ENCODE results near the gene RPS19.

Gene RPS19

DNA sequence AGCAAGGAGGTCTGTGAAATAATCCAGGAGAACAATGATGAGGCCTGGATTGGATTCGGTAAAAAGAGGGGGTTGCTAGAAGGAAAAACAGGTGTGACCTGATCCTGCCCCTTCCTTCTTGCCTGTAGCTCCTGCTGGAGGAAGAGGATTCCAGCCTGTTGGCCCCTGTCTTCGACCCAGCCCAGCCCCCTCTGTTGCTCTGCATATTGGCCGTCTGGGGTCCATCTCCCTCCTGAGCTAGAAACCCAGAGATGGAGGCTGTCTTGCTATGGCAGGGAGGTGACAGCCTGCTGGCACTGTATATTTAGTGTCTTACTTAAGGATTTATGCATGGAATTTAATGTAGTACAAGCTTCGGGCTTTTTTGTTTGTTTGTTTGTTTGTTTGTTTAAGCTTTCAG lies 8.6 kb upstream of the RPS19 start:
- no peak overlapping the region for H3K27ac ChIP-seq (ENCODE audit: low read depth, low read length, poor library complexity, severe bottlenecking)
- no peaks in the 10 kb centered on the region for H3K9me2 ChIP-seq (ENCODE audit: low read depth, low read length)
- no peak overlapping the region for H3K9ac ChIP-seq (ENCODE audit: low read length)
- H3K36me3 ChIP-seq (ENCODE audit: insufficient read depth, low read length): no peaks in the 10 kb centered on the region
- H4K20me1 ChIP-seq (ENCODE audit: insufficient read depth, low read length): no peaks in the 10 kb centered on the region
- no peaks in the 10 kb centered on the region; the same call in 1 of the 2 replicates for H3K27me3 ChIP-seq (ENCODE audit: insufficient read depth, low read length)
- no peak overlapping the region for H3K4me2 ChIP-seq (ENCODE audit: low read length)
- H3K4me3 ChIP-seq (ENCODE audit: low read depth, low read length, poor library complexity, severe bottlenecking): no peak overlapping the region
- H3F3A ChIP-seq (ENCODE audit: insufficient read depth, low read length): no peaks in the 10 kb centered on the region
- no peaks in the 10 kb centered on the region for H3K4me1 ChIP-seq (ENCODE audit: insufficient read depth, low read length, severe bottlenecking)
- no peaks in the 10 kb centered on the region for H3K79me2 ChIP-seq (ENCODE audit: insufficient read depth, low read length)
- TF ChIP-seq, protein P1, sequence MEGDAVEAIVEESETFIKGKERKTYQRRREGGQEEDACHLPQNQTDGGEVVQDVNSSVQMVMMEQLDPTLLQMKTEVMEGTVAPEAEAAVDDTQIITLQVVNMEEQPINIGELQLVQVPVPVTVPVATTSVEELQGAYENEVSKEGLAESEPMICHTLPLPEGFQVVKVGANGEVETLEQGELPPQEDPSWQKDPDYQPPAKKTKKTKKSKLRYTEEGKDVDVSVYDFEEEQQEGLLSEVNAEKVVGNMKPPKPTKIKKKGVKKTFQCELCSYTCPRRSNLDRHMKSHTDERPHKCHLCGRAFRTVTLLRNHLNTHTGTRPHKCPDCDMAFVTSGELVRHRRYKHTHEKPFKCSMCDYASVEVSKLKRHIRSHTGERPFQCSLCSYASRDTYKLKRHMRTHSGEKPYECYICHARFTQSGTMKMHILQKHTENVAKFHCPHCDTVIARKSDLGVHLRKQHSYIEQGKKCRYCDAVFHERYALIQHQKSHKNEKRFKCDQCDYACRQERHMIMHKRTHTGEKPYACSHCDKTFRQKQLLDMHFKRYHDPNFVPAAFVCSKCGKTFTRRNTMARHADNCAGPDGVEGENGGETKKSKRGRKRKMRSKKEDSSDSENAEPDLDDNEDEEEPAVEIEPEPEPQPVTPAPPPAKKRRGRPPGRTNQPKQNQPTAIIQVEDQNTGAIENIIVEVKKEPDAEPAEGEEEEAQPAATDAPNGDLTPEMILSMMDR (IDR thresholded peaks at IDR 0.05; ENCODE audit: low read length): no peak
- H2AFZ ChIP-seq (ENCODE audit: low read length): no peak overlapping the region
- no peaks in the 10 kb centered on the region for H3K9me3 ChIP-seq (ENCODE audit: low read length)

DNA sequence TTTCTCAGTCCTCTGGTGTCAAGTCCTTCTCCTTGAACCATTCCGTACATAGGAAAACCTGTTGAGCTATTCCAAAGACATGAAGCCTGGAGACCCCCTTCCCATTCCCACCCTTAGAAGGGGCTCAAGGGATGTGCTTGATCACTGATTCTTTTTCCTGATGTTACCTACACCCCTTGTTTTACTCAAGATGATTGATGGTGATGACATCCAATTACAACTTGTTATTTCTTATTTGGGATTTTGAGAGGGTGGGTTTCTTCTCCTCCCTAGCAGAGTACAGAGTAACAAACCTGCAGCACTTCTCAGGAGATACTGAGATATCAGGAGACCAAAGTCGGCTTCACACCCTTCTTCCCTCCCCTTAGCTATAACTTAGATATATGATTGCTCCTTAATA lies 6.7 kb upstream of the RPS19 start:
- Histone ChIP-seq H3K9me3 (ENCODE audit: low read length) (no peaks in the 10 kb centered on the region), H3K4me2 (ENCODE audit: low read length) (no peak overlapping the region), H3K27ac (ENCODE audit: low read depth, low read length, poor library complexity, severe bottlenecking) (no peak overlapping the region), H3K9me2 (ENCODE audit: low read depth, low read length) (no peaks in the 10 kb centered on the region), H3K4me1 (ENCODE audit: insufficient read depth, low read length, severe bottlenecking) (no peaks in the 10 kb centered on the region), H3K79me2 (ENCODE audit: insufficient read depth, low read length) (no peaks in the 10 kb centered on the region), H3K36me3 (ENCODE audit: insufficient read depth, low read length) (no peaks in the 10 kb centered on the region), H3K9ac (ENCODE audit: low read length) (no peak overlapping the region), H3K4me3 (ENCODE audit: low read depth, low read length, poor library complexity, severe bottlenecking) (no peak overlapping the region), H4K20me1 (ENCODE audit: insufficient read depth, low read length) (no peaks in the 10 kb centered on the region), H3K27me3 (ENCODE audit: insufficient read depth, low read length) (no peaks in the 10 kb centered on the region; the same call in 1 of the 2 replicates), H2AFZ (ENCODE audit: low read length) (no peak overlapping the region), H3F3A (ENCODE audit: insufficient read depth, low read length) (no peaks in the 10 kb centered on the region)
- TF ChIP-seq, protein P1 (IDR thresholded peaks at IDR 0.05; ENCODE audit: low read length): no peak
- no peak for TF ChIP-seq EZH2 (IDR thresholded peaks at IDR 0.05; ENCODE audit: borderline replicate concordance, low read length)

DNA sequence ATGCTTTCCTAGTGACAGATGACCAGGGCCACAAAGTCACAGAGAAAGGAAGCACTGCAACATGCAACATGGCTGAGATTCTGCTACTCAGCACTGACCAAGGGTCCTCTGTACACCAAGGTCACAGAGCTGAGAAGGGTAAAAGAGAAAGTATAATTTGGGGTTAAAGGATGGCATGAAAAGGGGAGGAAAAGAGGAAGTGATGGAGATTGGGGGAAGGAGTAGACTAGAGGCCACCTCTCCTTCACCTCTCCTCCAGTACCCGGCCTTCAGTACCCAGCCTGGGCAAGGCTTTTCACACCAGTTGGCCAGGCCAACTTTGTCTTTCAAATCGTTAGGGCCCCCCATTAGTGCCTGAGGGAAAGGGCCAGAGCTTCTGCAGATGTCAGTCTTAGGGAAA lies 6.3 kb upstream of the RPS19 start:
- H3K36me3 ChIP-seq (ENCODE audit: insufficient read depth, low read length): no peaks in the 10 kb centered on the region
- H3K9me2 ChIP-seq (ENCODE audit: low read depth, low read length): no peaks in the 10 kb centered on the region
- TF ChIP-seq, protein P1 (IDR thresholded peaks at IDR 0.05; ENCODE audit: low read length): no peak
- TF ChIP-seq EZH2 (IDR thresholded peaks at IDR 0.05; ENCODE audit: borderline replicate concordance, low read length): no peak
- peaks cover under 1% of the 10 kb centered on the region for H3K4me1 ChIP-seq (ENCODE audit: insufficient read depth, low read length, severe bottlenecking)
- H3K4me3 ChIP-seq (ENCODE audit: low read depth, low read length, poor library complexity, severe bottlenecking): no peak overlapping the region
- H3K9me3 ChIP-seq (ENCODE audit: low read length): no peaks in the 10 kb centered on the region
- no peak overlapping the region for H3K27ac ChIP-seq (ENCODE audit: low read depth, low read length, poor library complexity, severe bottlenecking)
- no peaks in the 10 kb centered on the region for H3K79me2 ChIP-seq (ENCODE audit: insufficient read depth, low read length)
- H2AFZ ChIP-seq (ENCODE audit: low read length): no peak overlapping the region
- no peaks in the 10 kb centered on the region for H4K20me1 ChIP-seq (ENCODE audit: insufficient read depth, low read length)
- H3K9ac ChIP-seq (ENCODE audit: low read length): no peak overlapping the region
- H3K4me2 ChIP-seq (ENCODE audit: low read length): no peak overlapping the region
- no peaks in the 10 kb centered on the region for H3F3A ChIP-seq (ENCODE audit: insufficient read depth, low read length)
- no peaks in the 10 kb centered on the region; the same call in 1 of the 2 replicates for H3K27me3 ChIP-seq (ENCODE audit: insufficient read depth, low read length)
